HepG2 (cell line): ENCODE results near the gene SEMA3G. TPM values are rescaled to one million over a fixed set of nuclear protein-coding genes. Genes with fewer than 3 reads are reported as not detected.
A peak's percentile ranks its signal among the peaks of the same experiment; 100 is the strongest.

ENCODE experiments used
- ATF4 ChIP-seq, 2 experiments: fragments of 450-650 bp in 1 of 2; sonication (generic) in 1 of 2; formaldehyde crosslinking; IDR thresholded peaks; 2 replicates each; pipeline versions ENCODE4 v1.5.0 to v1.8.0; 2020 to 2022; ENCODE audit warnings: mild to moderate bottlenecking in 1 of 2, missing genetic modification reagents in 1 of 2
- ATRX ChIP-seq: sonication (generic); formaldehyde crosslinking; IDR thresholded peaks from 2 replicates; pipeline ENCODE4 v1.4.0; 2020; ENCODE audit warnings: missing genetic modification reagents, borderline replicate concordance
- HIVEP1 ChIP-seq: sonication (generic); formaldehyde crosslinking; IDR thresholded peaks from 2 replicates; pipeline ENCODE4 v1.4.0; 2020; ENCODE audit warnings: mild to moderate bottlenecking, missing genetic modification reagents
- MED8 ChIP-seq: sonication (generic); formaldehyde crosslinking; IDR thresholded peaks from 2 replicates; pipeline ENCODE4 v1.8.1; 2023; ENCODE audit warnings: mild to moderate bottlenecking, missing genetic modification reagents; ENCODE audit not compliant: insufficient replicate concordance
- MYC ChIP-seq: sonication (generic); formaldehyde crosslinking; IDR thresholded peaks from 2 replicates; pipeline ENCODE4 v1.9.0; 2021; ENCODE audit warnings: missing genetic modification reagents, borderline replicate concordance
- NFAT5 ChIP-seq: sonication (generic); formaldehyde crosslinking; IDR thresholded peaks from 2 replicates; pipeline ENCODE4 v1.4.0; 2020; ENCODE audit warnings: missing genetic modification reagents
- PHF20 ChIP-seq: sonication (generic); formaldehyde crosslinking; IDR thresholded peaks from 2 replicates; pipeline ENCODE4 v1.5.0; 2020; ENCODE audit warnings: mild to moderate bottlenecking, missing genetic modification reagents
- RARA ChIP-seq: IDR thresholded peaks from 2 replicates; pipeline ENCODE4 v1.6.1; 2016; ENCODE audit warnings: missing genetic modification reagents, missing compliant biosample characterization
- ZBTB49 ChIP-seq: sonication (generic); formaldehyde crosslinking; IDR thresholded peaks from 2 replicates; pipeline ENCODE4 v1.4.0; 2020; ENCODE audit warnings: missing genetic modification reagents, borderline replicate concordance
- ZNF232 ChIP-seq: sonication (generic); formaldehyde crosslinking; IDR thresholded peaks from 2 replicates; pipeline ENCODE4 v1.4.0; 2020; ENCODE audit warnings: missing genetic modification reagents, borderline replicate concordance
- ZSCAN9 ChIP-seq: IDR thresholded peaks from 2 replicates; pipeline ENCODE4 v1.6.1; 2016; ENCODE audit warnings: borderline replicate concordance
- polyA plus RNA-seq, 8 experiments: library from polyadenylated mRNA; depleted of rRNA in 3 of 8; stranded (reverse) in 7 of 8; unstranded in 1 of 8; fragments of >200 nt; fragmentation: Illumina TruSeq in 4 of 8; extraction: Trizol in 4 of 8; gene quantifications; 2 replicates each; pipeline versions ENCODE4 v1.2.1 to v1.2.3, GENCODE V29; 2011 to 2016; ENCODE audit warnings: low read depth in 4 of 8, missing spikeins in 1 of 8, mixed read lengths in 1 of 8; ENCODE audit not compliant: insufficient read depth in 1 of 8
- total RNA-seq, 5 experiments: library from RNA; depleted of rRNA; stranded (reverse); fragments of >200 nt; fragmentation: Illumina TruSeq; extraction: Trizol; gene quantifications; 2 replicates each; pipeline ENCODE4 v1.2.3, GENCODE V29; 2016; ENCODE audit warnings: low read depth in 1 of 5
- TF ChIP-seq, protein P1 (sequence below): sonication (generic); formaldehyde crosslinking; IDR thresholded peaks from 2 replicates; pipeline ENCODE4 v1.4.0; 2020; ENCODE audit warnings: missing genetic modification reagents
- TF ChIP-seq, protein P2 (sequence below): sonication (generic); formaldehyde crosslinking; IDR thresholded peaks from 2 replicates; pipeline ENCODE4 v1.5.0; 2020; ENCODE audit warnings: mild to moderate bottlenecking, missing genetic modification reagents
- TF ChIP-seq, protein P3 (sequence below): sonication (generic); formaldehyde crosslinking; IDR thresholded peaks from 2 replicates; pipeline ENCODE4 v1.8.0; 2022; ENCODE audit warnings: mild to moderate bottlenecking, missing genetic modification reagents

Gene SEMA3G
- total and polyA plus RNA-seq, 2 of the 13 experiments (the other 11 are each of a cell fraction or from before 2014, with no cell fraction given), result 6.1 to 8.3 TPM

DNA sequence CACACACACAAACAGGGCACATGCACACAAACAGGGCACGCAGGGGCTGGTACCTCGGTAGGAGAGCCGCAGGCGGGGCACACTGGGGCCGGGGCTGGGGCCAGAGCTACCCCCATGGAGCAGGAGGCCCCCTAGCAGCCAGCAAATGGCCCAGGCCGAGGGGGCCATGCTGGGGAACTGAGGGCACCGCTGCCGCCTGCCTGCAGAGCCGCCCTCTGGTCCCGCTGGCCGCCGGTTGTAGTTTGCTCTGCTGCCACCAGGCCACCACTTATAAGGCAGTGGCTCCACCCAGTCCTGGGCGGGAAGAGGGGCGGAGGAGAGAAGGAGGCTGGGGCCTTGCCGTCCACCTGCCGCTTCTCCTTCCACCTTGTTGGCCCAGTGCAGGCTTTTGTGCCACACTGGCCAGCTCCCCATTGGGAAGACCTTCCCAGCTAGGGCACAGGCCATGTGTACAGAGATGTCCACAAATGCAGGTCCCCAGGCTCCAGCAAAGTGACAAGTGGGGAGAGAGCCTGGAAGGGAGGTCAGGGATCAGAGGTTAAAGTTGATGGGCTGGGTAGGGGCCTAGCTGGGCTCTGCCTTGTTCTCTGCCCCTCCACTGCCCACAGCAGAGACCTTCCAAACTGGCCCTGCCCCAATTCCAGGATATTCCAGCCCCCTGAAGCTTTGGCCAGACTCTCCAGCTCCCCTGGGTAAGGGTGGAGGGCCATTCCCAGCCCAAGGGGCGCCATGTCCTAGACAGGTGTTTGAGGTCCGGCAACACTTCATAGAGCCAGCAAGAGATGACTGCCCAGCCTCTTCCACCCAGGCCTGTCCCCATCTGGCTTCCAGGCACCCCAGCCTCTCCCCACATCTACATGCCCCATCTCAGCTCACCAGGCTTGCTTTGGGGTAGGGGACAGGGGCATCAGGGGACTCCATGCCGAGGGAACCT, at the start of gene SEMA3G (continued):
- TF ChIP-seq ATF4 (CRISPR knock-in tag; IDR thresholded peaks at IDR 0.05) (no peak), ZSCAN9 (no peak; the same call in 1 of the 2 replicates), MYC (CRISPR knock-in tag) (no peak), PHF20 (CRISPR knock-in tag) (no peak), NFAT5 (no peak), MED8 (CRISPR knock-in tag) (no peak), ATRX (CRISPR knock-in tag) (no peak), ZBTB49 (CRISPR knock-in tag) (no peak), HIVEP1 (0 out of 2 replicates have a peak, but pooled peaks have one; percentile 14), ZNF232 (CRISPR knock-in tag) (no peak), RARA (CRISPR knock-in tag) (peak; percentile 54; the same call in 1 of the 2 replicates)
- TF ChIP-seq, protein P1, sequence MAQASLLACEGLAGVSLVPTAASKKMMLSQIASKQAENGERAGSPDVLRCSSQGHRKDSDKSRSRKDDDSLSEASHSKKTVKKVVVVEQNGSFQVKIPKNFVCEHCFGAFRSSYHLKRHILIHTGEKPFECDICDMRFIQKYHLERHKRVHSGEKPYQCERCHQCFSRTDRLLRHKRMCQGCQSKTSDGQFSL (CRISPR knock-in tag), result no peak
- TF ChIP-seq, protein P2, sequence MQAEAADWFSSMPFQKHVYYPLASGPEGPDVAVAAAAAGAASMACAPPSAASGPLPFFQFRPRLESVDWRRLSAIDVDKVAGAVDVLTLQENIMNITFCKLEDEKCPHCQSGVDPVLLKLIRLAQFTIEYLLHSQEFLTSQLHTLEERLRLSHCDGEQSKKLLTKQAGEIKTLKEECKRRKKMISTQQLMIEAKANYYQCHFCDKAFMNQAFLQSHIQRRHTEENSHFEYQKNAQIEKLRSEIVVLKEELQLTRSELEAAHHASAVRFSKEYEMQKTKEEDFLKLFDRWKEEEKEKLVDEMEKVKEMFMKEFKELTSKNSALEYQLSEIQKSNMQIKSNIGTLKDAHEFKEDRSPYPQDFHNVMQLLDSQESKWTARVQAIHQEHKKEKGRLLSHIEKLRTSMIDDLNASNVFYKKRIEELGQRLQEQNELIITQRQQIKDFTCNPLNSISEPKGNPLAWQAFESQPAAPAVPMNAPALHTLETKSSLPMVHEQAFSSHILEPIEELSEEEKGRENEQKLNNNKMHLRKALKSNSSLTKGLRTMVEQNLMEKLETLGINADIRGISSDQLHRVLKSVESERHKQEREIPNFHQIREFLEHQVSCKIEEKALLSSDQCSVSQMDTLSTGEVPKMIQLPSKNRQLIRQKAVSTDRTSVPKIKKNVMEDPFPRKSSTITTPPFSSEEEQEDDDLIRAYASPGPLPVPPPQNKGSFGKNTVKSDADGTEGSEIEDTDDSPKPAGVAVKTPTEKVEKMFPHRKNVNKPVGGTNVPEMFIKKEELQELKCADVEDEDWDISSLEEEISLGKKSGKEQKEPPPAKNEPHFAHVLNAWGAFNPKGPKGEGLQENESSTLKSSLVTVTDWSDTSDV (CRISPR knock-in tag), result 0 out of 2 replicates have a peak, but pooled peaks have one; percentile 56
- TF ChIP-seq, protein P3, sequence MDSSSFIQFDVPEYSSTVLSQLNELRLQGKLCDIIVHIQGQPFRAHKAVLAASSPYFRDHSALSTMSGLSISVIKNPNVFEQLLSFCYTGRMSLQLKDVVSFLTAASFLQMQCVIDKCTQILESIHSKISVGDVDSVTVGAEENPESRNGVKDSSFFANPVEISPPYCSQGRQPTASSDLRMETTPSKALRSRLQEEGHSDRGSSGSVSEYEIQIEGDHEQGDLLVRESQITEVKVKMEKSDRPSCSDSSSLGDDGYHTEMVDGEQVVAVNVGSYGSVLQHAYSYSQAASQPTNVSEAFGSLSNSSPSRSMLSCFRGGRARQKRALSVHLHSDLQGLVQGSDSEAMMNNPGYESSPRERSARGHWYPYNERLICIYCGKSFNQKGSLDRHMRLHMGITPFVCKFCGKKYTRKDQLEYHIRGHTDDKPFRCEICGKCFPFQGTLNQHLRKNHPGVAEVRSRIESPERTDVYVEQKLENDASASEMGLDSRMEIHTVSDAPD (CRISPR knock-in tag), result no peak
